Subcutaneous adipose tissue (tissue), 4 donors: ENCODE measurements around the gene KRTAP12-3. TPM values are rescaled to one million over a fixed set of nuclear protein-coding genes. Genes with fewer than 3 reads are reported as not detected.

Source experiments
- CTCF ChIP-seq: fragments of 450-650 bp; IDR thresholded peaks from one replicate; pipeline ENCODE4 v1.5.1; 2016; ENCODE audit warnings: low read depth, mild to moderate bottlenecking, control low read depth, antibody characterized with exemption, moderate library complexity
- total RNA-seq, 4 donors: library from RNA; depleted of rRNA; stranded (reverse); fragments of >200 nt; gene quantifications; one replicate each; pipeline ENCODE4 v1.1.0, GENCODE V29; 2016

KRTAP12-3 gene
- total RNA-seq, result not detected

- no peak for TF ChIP-seq CTCF
Measured at GRCh38 chr21:44657635-44658540, at the start of gene KRTAP12-3. Gene KRTAP12-3, plus strand, starts transcription at chr21:44657932. Its CDS starts 48 bp downstream, at chr21:44657980.

DNA sequence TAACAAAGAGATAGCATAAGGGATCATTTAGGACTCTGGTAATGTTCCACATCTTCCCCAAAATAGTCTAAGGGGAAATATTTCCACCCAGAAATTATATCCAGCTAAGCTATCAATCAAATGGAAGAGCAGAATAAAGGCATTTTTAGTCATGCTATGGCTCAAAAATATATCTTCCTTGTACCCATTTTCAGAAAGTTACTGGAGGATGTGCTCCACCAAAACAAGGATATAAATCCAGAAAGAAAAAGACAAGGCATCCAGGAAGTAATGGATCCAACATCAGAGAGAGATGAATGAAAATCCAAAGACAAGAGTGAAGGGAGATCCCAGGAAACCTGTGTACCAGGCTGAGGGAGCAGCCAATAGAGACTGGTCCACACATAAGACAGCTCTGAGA, 48.5 kb upstream of the KRTAP12-3 start:
- TF ChIP-seq CTCF, result no peak

- TF ChIP-seq CTCF, result no peak
Measured at GRCh38 chr21:44611551-44611950, 46.2 kb upstream of the KRTAP12-3 start.

DNA sequence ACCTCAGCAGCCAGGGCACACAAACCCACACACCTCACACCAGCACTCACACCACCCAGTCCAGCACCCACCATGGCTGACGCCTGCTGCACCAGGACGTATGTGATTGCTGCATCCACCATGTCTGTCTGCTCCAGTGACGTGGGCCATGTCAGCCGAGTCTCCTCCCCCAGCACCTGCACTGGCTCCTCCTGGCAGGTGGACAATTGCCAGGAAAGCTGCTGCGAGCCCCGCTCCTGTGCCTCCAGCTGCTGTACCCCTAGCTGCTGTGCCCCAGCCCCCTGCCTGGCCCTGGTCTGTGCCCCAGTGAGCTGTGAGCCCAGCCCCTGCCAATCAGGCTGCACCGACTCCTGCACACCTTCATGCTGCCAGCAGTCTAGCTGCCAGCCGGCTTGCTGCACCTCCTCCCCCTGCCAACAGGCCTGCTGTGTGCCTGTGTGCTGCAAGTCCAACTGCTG, 45.7 kb upstream of the KRTAP12-3 start, which contains the start of gene KRTAP10-8:
Gene KRTAP10-8, plus strand, starts transcription at position 51 of the 458 bp plus-strand sequence. Its CDS starts 22 bp downstream, at position 73.
- TF ChIP-seq CTCF, result no peak

GRCh38 chr21:44612669-44613229, 45.0 kb upstream of the KRTAP12-3 start:
- TF ChIP-seq CTCF, result no peak

DNA sequence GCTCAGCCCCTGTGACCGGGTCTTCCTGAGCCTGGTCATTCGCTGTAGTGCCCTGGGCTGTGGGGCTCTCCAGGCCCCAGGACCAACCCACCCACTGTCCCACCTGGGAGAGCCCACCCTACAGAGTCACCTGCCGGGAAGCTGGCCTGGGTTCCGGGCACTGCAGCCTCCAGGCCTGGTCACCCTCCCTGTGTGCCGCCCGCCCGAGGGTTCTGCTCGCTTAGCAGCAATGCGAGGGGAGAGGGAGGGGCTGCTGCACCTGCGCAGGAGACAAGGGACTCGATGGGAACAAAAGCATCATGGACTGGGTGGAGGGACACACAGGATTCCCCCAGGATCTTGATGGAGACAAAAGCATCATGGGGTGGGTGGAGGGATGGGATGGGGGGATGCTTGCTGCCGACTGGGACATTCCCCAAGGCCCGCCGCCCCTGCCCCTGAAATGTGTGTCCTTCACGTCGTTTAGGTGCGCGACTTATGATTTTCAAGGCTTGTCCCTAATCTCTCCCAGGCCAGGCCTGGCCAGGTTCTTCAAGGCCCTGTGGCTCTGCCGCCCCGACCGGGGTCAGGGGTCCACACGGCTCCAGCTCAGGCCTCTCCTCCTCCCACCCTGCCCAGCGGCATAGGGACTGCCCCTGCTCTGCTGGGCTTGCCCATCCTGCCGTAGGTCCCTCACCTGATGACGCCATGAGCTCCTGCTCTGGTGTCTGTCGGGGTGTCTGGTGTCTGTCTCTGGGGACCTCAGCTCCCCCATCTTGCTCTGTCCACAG, 44.2 kb upstream of the KRTAP12-3 start:
- TF ChIP-seq CTCF, result no peak
